Endothelial cell of umbilical vein (primary cell): ENCODE data around the gene MYO7B. TPM values are rescaled to one million over a fixed set of nuclear protein-coding genes. Genes with fewer than 3 reads are reported as not detected.

Experiments used
- BruUV-seq: library from RNA; stranded (reverse); fragments of 400-500 nt; replicated peaks from 2 replicates; lab custom pipeline; 2021; lab: Mats Ljungman, UMichigan
- CTCF ChIA-PET: fragments of 300-600, 350-600 bp; sonication (Branson Sonifier 250); formaldehyde crosslinking; loops from one replicate; lab custom pipeline; 2021; ENCODE audit warnings: antibody characterized with exemption, inconsistent platforms; lab: Charles Lee
- POLR2A ChIA-PET: fragments of 300-600, 350-600 bp; sonication (Branson Sonifier 250); formaldehyde crosslinking; loops from one replicate; lab custom pipeline; 2021; ENCODE audit warnings: antibody characterized with exemption, inconsistent platforms; lab: Charles Lee
- DNase-seq: peaks from one replicate; pipeline ENCODE4 v3.0.0-alpha.2; 2011; ENCODE audit warnings: low read depth, low spot score
- FAIRE-seq: peaks from 2 replicates; lab custom pipeline; 2011; peaks lifted over from hg19 to GRCh38; lab: Jason Lieb, UNC
- H2AFZ ChIP-seq: 2 replicates; pipeline ENCODE4 v1.6.0; 2012; ENCODE audit warnings: low read depth, low read length, control low read depth, inconsistent platforms
- H3K27ac ChIP-seq: 2 replicates; pipeline ENCODE4 v1.5.1; 2011; ENCODE audit warnings: low read depth, mild to moderate bottlenecking, control low read depth, low read length, moderate library complexity; ENCODE audit not compliant: insufficient read depth
- H3K27me3 ChIP-seq, 2 experiments: 2 replicates each; pipeline versions ENCODE4 v1.6.0 to v1.6.1; 2011; ENCODE audit warnings: low read length in 2 of 2, mixed read lengths in 1 of 2; ENCODE audit not compliant: control insufficient read depth in 2 of 2, insufficient read depth in 2 of 2
- H3K36me3 ChIP-seq, 2 experiments: 2 replicates in 1 of 2; 3 replicates in 1 of 2; pipeline ENCODE4 v1.5.1; 2011; ENCODE audit warnings: low read length in 2 of 2, mild to moderate bottlenecking in 1 of 2, moderate library complexity in 1 of 2; ENCODE audit not compliant: control insufficient read depth in 2 of 2, insufficient read depth in 2 of 2; ENCODE audit errors: extremely low read depth in 1 of 2
- H3K4me1 ChIP-seq: 3 replicates; pipeline ENCODE4 v1.5.1; 2011; ENCODE audit warnings: mild to moderate bottlenecking, low read length; ENCODE audit not compliant: control insufficient read depth, insufficient read depth; ENCODE audit errors: extremely low read depth
- H3K4me2 ChIP-seq: 2 replicates; pipeline ENCODE4 v1.6.1; 2011; ENCODE audit warnings: low read length, control low read depth, mixed read lengths; ENCODE audit not compliant: insufficient read depth
- H3K4me3 ChIP-seq, 3 experiments: fragments of 200-600 bp in 1 of 3; sonication (generic), shearing (Covaris generic) in 1 of 3; replicated peaks in 1 of 3; 2 replicates each; pipeline ENCODE4 v1.5.1; 2011 to 2016; ENCODE audit warnings: control low read depth in 3 of 3, low read length in 3 of 3, mild to moderate bottlenecking in 2 of 3, inconsistent platforms in 1 of 3, low read depth in 1 of 3, moderate library complexity in 1 of 3; ENCODE audit not compliant: insufficient read depth in 1 of 3
- H3K79me2 ChIP-seq: 2 replicates; pipeline ENCODE4 v1.6.0; 2012; ENCODE audit warnings: low read length, inconsistent platforms; ENCODE audit not compliant: control insufficient read depth, insufficient read depth
- H3K9ac ChIP-seq: replicated peaks from 2 replicates; pipeline ENCODE3; 2011; ENCODE audit warnings: low read length, control low read depth; ENCODE audit not compliant: insufficient read depth; ENCODE audit errors: extremely low read depth
- H3K9me1 ChIP-seq: replicated peaks from 3 replicates; pipeline ENCODE4 v1.6.0; 2011; ENCODE audit warnings: mild to moderate bottlenecking, low read length; ENCODE audit not compliant: control insufficient read depth, insufficient read depth; ENCODE audit errors: extremely low read depth
- H3K9me3 ChIP-seq: replicated peaks from 2 replicates; pipeline ENCODE4 v1.5.1; 2012; ENCODE audit warnings: low read length, inconsistent platforms; ENCODE audit not compliant: control insufficient read depth, insufficient read depth
- H4K20me1 ChIP-seq: replicated peaks from 2 replicates; pipeline ENCODE3; 2011; ENCODE audit warnings: mild to moderate bottlenecking, low read length; ENCODE audit not compliant: control insufficient read depth, insufficient read depth; ENCODE audit errors: extremely low read depth
- CTCF ChIP-seq, 2 donors: IDR thresholded peaks; 1 replicate in 1 of 2; 2 replicates in 1 of 2; pipeline ENCODE4 v1.5.1; 2011; ENCODE audit warnings: low read length in 2 of 2, mild to moderate bottlenecking in 2 of 2, moderate library complexity in 2 of 2, control low read depth in 1 of 2, inconsistent platforms in 1 of 2, low read depth in 1 of 2; ENCODE audit not compliant: insufficient read depth in 1 of 2; ENCODE audit errors: extremely low read depth in 1 of 2
- EZH2 ChIP-seq: IDR thresholded peaks from 2 replicates; pipeline ENCODE4 v1.6.1; 2012; ENCODE audit warnings: borderline replicate concordance, low read depth, mild to moderate bottlenecking, moderate library complexity, low read length, inconsistent platforms; ENCODE audit not compliant: severe bottlenecking
- FOS ChIP-seq: IDR thresholded peaks from 2 replicates; pipeline ENCODE4 v1.6.1; 2011; ENCODE audit warnings: mild to moderate bottlenecking, low read length, moderate library complexity, borderline replicate concordance; ENCODE audit not compliant: insufficient read depth
- GATA2 ChIP-seq: IDR thresholded peaks from 2 replicates; pipeline ENCODE4 v1.7.0; 2011; ENCODE audit warnings: low read depth, mild to moderate bottlenecking, moderate library complexity, mixed read lengths, low read length; ENCODE audit not compliant: insufficient read length, insufficient read depth
- JUN ChIP-seq: IDR thresholded peaks from 2 replicates; pipeline ENCODE4 v1.6.1; 2011; ENCODE audit warnings: borderline replicate concordance, low read depth; ENCODE audit not compliant: insufficient read length, insufficient read depth
- MAX ChIP-seq: IDR thresholded peaks from 2 replicates; pipeline ENCODE4 v1.6.1; 2011; ENCODE audit not compliant: insufficient read depth, insufficient read length
- POLR2A ChIP-seq: IDR thresholded peaks from 2 replicates; pipeline ENCODE4 v1.6.1; 2012; ENCODE audit warnings: low read depth, mild to moderate bottlenecking, control low read depth, low read length
- POLR2AphosphoS5 ChIP-seq: IDR thresholded peaks from 2 replicates; pipeline ENCODE4 v1.6.1; 2012; ENCODE audit warnings: low read depth, mild to moderate bottlenecking, control low read depth, low read length, moderate library complexity; ENCODE audit not compliant: insufficient read depth
- dilution Hi-C: fragments of 300-500 bp; cut with MboI; formaldehyde crosslinking; loops from one replicate; pipeline ENCODE4 v1.15.0; 2019; ENCODE audit warnings: low sequenced_read_pairs; ENCODE audit not compliant: extremely low pct_ligation_motif_present
- intact Hi-C: fragments of 100-400 bp; cut with micrococcal nuclease; formaldehyde crosslinking; loops from one replicate; pipeline ENCODE4 v1.10.0; 2022
- polyA plus RNA-seq, 4 experiments: library from polyadenylated mRNA; depleted of rRNA in 3 of 4; stranded (reverse) in 3 of 4; unstranded in 1 of 4; fragments of >200 nt; gene quantifications; 2 replicates each; pipeline versions ENCODE4 v1.2.1 to v1.2.3, GENCODE V29; 2011 to 2012; ENCODE audit warnings: missing spikeins in 1 of 4
- total RNA-seq: library from RNA; stranded (reverse); gene quantifications from 2 replicates; pipeline ENCODE4 v1.2.3, GENCODE V29; 2021

MYO7B gene
- total and polyA plus RNA-seq, 2 donors (not counting 3 experiments of a cell fraction or from before 2014, with no cell fraction given): 0.17 TPM; not detected in 1

- Histone ChIP-seq H3K4me3 (no peak overlapping the region), H3K4me2 (no peak overlapping the region), H2AFZ (no peak overlapping the region), H3K4me1 (no peaks in the 10 kb centered on the region), H3K9me3 (no peaks in the 10 kb centered on the region), H3K9me1 (no peaks in the 10 kb centered on the region), H3K27me3 (no peaks in the 10 kb centered on the region), H3K36me3 (no peaks in the 10 kb centered on the region), H3K9ac (no peak overlapping the region), H4K20me1 (no peaks in the 10 kb centered on the region), H3K27ac (no peak overlapping the region), H3K79me2 (no peaks in the 10 kb centered on the region)
- FAIRE-seq (no peak), DNase-seq (no peak)
- no TSS peak for BruUV-seq
- dilution Hi-C loops (no loop called here), intact Hi-C loops (no loop called here)
- TF ChIP-seq POLR2A: no peak
- TF ChIP-seq CTCF (IDR thresholded peaks at IDR 0.05; ENCODE audit: extremely low read depth in 1 of 2, insufficient read depth in 1 of 2, low read depth in 1 of 2, low read length in 2 of 2): no peak
- no peak for TF ChIP-seq JUN
- TF ChIP-seq MAX: no peak
- no peak for TF ChIP-seq FOS
- TF ChIP-seq POLR2AphosphoS5: no peak
- no peak for TF ChIP-seq GATA2
- TF ChIP-seq EZH2: no peak
- CTCF ChIA-PET: interaction anchor here (0.9 to 1.6 kb wide), 6 partner anchors 11 to 44 kb away, joined by 3 to 19 read pairs (median 4); partner anchors contain the start of gene LIMS2
- POLR2A ChIA-PET: no interaction called here
These were observed 96.1 kb downstream of the MYO7B start for GRCh38 chr2:127631541-127631996.
